GM12872 (cell line): Measurements from ENCODE around the gene L3MBTL4.

Experiments
- CTCF ChIP-seq: IDR thresholded peaks from 3 replicates; pipeline ENCODE4 v1.5.1; 2011; ENCODE audit warnings: low read depth, mild to moderate bottlenecking, low read length, moderate library complexity; ENCODE audit not compliant: insufficient read depth

The L3MBTL4 gene

DNA sequence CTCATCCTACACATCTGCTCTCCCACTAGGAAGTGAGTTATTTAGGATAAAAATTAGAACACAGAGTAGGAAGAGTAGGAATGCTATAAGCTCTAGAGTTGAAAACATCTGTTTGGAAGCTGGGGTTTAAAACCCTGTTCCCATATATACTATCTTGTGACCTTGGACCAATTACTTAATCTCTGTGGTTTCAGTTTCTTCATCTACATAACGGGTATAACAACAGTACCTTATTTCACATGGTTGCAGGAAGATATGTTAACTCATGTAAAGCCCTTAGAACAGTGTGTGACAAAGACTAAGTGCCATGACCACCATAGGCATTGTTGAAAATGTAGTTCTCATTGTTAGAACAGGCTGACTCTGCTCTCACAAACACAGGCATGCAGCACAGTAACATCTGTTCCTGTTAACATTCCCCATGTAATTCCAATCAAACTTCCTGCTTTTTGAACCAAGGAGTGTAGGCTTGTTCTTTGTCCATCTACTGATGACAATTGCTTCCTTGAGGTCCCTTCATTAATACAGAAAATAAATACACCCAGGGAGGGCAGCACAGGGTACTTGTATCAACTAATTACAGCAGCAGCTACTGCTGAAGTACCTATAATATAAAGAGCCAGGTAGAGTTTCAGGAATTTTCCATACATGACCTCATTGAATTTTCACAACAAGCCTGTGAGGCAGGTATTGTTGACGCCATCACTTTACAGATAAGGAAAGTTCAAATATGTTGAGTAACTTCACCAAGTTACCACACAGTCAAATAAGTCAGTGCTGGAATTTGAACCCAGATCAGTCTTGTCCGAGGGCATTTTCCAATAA is 204.2 kb downstream of the L3MBTL4 start:
- TF ChIP-seq CTCF = no peak

DNA sequence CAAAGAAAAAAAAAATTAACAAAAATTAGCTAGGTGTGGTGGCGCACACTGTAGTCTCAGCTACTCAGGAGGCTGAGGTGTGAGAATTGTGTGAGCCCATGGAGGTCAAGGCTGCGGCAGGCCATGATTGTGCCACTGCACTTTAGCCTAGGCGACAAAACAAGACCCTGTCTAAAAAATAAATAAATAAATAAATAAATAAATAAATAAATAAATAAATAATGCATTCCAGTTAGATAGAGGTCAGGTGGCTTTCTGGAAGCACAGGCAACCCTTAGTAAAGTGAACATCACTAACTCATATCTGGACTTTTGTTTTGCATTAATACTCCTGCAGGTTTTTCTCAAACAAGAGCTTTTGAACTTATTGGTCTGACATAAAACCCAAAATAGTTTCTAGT is 206.8 kb downstream of the L3MBTL4 start:
- no peak for TF ChIP-seq CTCF

GRCh38 chr18:6207116-6207515 is 207.6 kb downstream of the L3MBTL4 start:
- no peak for TF ChIP-seq CTCF

GRCh38 chr18:6205706-6206105 is 209.0 kb downstream of the L3MBTL4 start:
- TF ChIP-seq CTCF = no peak

GRCh38 chr18:6204476-6204875 is 210.2 kb downstream of the L3MBTL4 start:
- TF ChIP-seq CTCF = no peak

- no peak for TF ChIP-seq CTCF
Measured at GRCh38 chr18:6203791-6204190, 210.9 kb downstream of the L3MBTL4 start.

DNA sequence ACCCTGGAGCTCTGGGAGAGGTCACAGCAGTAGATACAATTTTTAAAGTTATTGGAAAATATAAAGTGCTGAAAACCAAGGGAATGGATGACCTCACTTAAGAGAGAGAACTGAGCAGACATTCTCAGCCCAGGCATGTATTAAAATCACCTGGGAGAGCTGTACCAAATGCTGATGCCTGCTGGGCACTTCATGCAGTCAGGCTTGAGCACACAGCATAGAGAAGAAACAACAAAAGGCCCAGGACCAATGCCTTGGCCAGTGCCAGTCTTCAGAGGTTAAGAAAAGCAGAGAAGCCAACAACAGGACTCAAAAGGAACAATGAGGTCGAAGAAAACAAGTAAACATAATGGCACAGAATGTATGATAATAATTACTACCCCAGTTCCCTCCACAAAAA is 211.8 kb downstream of the L3MBTL4 start:
- TF ChIP-seq CTCF = no peak
